GM21737 (cell line): ENCODE results near the gene HDDC2.

Source experiments
- ATAC-seq: cut with Tn5 transposase; IDR thresholded peaks from one replicate; pipeline ENCODE4 v1.9.1; 2021; ENCODE audit warnings: mild to moderate bottlenecking, moderate library complexity; ENCODE audit not compliant: unreplicated experiment

The HDDC2 gene

GRCh38 chr6:125245109-125245508 is 56.7 kb downstream of the HDDC2 start:
- no peak for ATAC-seq

GRCh38 chr6:125237764-125238163 is 64.0 kb downstream of the HDDC2 start:
- ATAC-seq: no peak

GRCh38 chr6:125236536-125237327 is 65.0 kb downstream of the HDDC2 start:
- no peak for ATAC-seq

- no peak for ATAC-seq
Measured at GRCh38 chr6:125233202-125233601, 68.6 kb downstream of the HDDC2 start.

GRCh38 chr6:125232466-125232865 is 69.3 kb downstream of the HDDC2 start:
- ATAC-seq: no peak

DNA sequence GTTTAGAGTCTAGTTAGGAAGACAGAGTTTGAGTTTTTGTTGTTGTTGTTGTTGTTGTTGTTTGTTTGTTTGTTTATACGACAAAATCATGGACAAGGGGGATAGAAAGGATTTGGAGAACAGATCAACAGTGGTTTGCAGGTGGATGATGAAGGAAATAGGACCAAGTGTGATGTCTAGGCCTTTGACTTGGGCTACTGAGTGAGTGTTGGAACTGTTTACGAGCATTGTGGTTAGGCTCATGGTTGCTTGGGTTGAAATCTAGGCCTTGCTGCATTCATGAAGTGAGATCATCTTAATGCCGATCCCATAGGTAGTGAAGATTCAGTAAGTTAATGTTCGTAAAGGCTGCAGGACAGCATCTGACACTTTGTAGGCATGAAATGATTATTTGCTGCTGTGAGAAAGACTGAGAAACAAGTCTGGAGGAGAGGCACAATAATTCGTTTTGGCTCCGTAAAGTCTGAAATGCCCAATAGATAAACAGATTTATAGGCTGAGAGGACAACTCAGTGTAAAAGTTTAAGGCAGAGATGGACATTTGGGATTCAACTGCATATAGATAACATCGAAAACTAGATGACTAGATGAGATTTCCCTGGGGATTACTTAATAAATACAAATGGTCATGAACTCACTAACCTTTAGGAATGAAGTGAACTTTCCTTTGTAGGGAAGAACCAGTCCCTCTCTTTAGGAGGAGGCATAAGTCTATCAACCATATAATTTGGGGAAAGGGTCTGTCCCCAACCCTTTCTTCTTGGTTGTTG is 70.0 kb downstream of the HDDC2 start:
- no peak for ATAC-seq

GRCh38 chr6:125231133-125231532 is 70.6 kb downstream of the HDDC2 start:
- no peak for ATAC-seq

- no peak for ATAC-seq
Measured at GRCh38 chr6:125230674-125231073, 71.1 kb downstream of the HDDC2 start.

GRCh38 chr6:125228981-125229479 is 72.7 kb downstream of the HDDC2 start:
- ATAC-seq: no peak

- no peak for ATAC-seq
Measured at GRCh38 chr6:125227244-125227643, 74.5 kb downstream of the HDDC2 start.
